BLaER1 treated with 17β-estradiol and CSF1 and Interleukin-3, amounts not matched to agents 10 nM and 100 nM (cell line): ENCODE results near the gene DHX58.
A peak's percentile ranks its signal among the peaks of the same experiment; 100 is the strongest.
"Not testable (repeated sequence)": the region's sequence is repeated elsewhere in the genome, so short reads cannot be mapped to it uniquely, and the experiment has no call there.

Experiments
- H3K27ac ChIP-seq, 11 experiments: shearing (Covaris generic); formaldehyde crosslinking; 2 replicates each; pipeline ENCODE4 v1.8.1; 2022
- H3K27me3 ChIP-seq, 11 experiments: shearing (Covaris generic); formaldehyde crosslinking; 2 replicates each; pipeline ENCODE4 v1.8.1; 2022
- H3K36me3 ChIP-seq, 11 experiments: shearing (Covaris generic); formaldehyde crosslinking; 2 replicates each; pipeline ENCODE4 v1.8.1; 2022
- H3K4me1 ChIP-seq, 10 experiments: shearing (Covaris generic); formaldehyde crosslinking; 2 replicates each; pipeline ENCODE4 v1.8.1; 2022
- H3K4me2 ChIP-seq, 11 experiments: shearing (Covaris generic); formaldehyde crosslinking; 2 replicates each; pipeline ENCODE4 v1.8.1; 2022
- H3K4me3 ChIP-seq, 10 experiments: shearing (Covaris generic); formaldehyde crosslinking; 2 replicates each; pipeline ENCODE4 v1.8.1; 2022
- H3K9ac ChIP-seq, 11 experiments: shearing (Covaris generic); formaldehyde crosslinking; 2 replicates each; pipeline ENCODE4 v1.8.1; 2022
- H3K9me3 ChIP-seq, 11 experiments: shearing (Covaris generic); formaldehyde crosslinking; replicated peaks in 1 of 11; 2 replicates each; pipeline ENCODE4 v1.8.1; 2022
- H4K20me1 ChIP-seq, 11 experiments: shearing (Covaris generic); formaldehyde crosslinking; 2 replicates each; pipeline ENCODE4 v1.8.1; 2022
- Cebpa-rat ChIP-seq, 11 experiments: shearing (Covaris generic); IDR thresholded peaks; 2 replicates each; pipeline ENCODE4 v1.8.1; 2022

DHX58 gene

GRCh38 chr17:42142371-42142896 lies 29.9 kb upstream of the DHX58 start:
- Histone ChIP-seq H3K4me2 (peak overlapping the region; percentile 35 to 87 (median 63)), H4K20me1 (peaks cover 95 to 100% (median 100%) of the 10 kb centered on the region in 11 experiments), H3K27me3 (no peaks in the 10 kb centered on the region), H3K4me3 (no peak overlapping the region; a peak in 1 of 20 replicates), H3K4me1 (peaks cover 38 to 98% (median 59%) of the 10 kb centered on the region in 10 experiments), H3K27ac (peak overlapping the region in 7 of 11 experiments; percentile 3 to 45 (median 25); a peak in 8 of 22 replicates), H3K36me3 (peaks cover 53 to 100% (median 88%) of the 10 kb centered on the region in 11 experiments), H3K9me3 (no peaks in the 10 kb centered on the region), H3K9ac (peak overlapping the region in 9 of 11 experiments; percentile 14 to 67 (median 42); a peak in 14 of 22 replicates)
- no peak for TF ChIP-seq Cebpa-rat (IDR thresholded peaks at IDR 0.05)

GRCh38 chr17:42141382-42141781 lies 28.9 kb upstream of the DHX58 start:
- H3K4me2 ChIP-seq: peak overlapping the region; percentile 35 to 87 (median 63)
- H3K36me3 ChIP-seq: peaks cover 53 to 100% (median 88%) of the 10 kb centered on the region in 11 experiments
- H3K27me3 ChIP-seq: no peaks in the 10 kb centered on the region
- no peak for TF ChIP-seq Cebpa-rat (IDR thresholded peaks at IDR 0.05)
- peak overlapping the region in 2 of 11 experiments; percentile 19 to 25; a peak in 3 of 22 replicates for H3K9ac ChIP-seq
- H3K4me3 ChIP-seq: no peak overlapping the region; a peak in 1 of 20 replicates
- peaks cover 39 to 98% (median 66%) of the 10 kb centered on the region in 10 experiments for H3K4me1 ChIP-seq
- H3K9me3 ChIP-seq: no peaks in the 10 kb centered on the region
- peak overlapping the region in 3 of 11 experiments; percentile 0 to 23 (median 1); a peak in 2 of 22 replicates for H3K27ac ChIP-seq
- H4K20me1 ChIP-seq: peaks cover 89 to 100% (median 100%) of the 10 kb centered on the region in 11 experiments

- H3K27me3 ChIP-seq, H3K9me3 ChIP-seq, H3K4me3 ChIP-seq: not testable (repeated sequence)
- peaks cover 82 to 100% (median 100%) of the 10 kb centered on the region in 11 experiments for H4K20me1 ChIP-seq
- H3K4me1 ChIP-seq: peaks cover 46 to 98% (median 72%) of the 10 kb centered on the region in 10 experiments
- peak overlapping the region in 2 of 11 experiments; percentile 0 to 9; a peak in 1 of 22 replicates for H3K27ac ChIP-seq
- H3K9ac ChIP-seq: peak overlapping the region in 2 of 11 experiments; percentile 19 to 25; a peak in 2 of 22 replicates
- TF ChIP-seq Cebpa-rat (IDR thresholded peaks at IDR 0.05): peak in 2 of 11 experiments; percentile 33 to 72; a peak in 3 of 22 replicates
- peaks cover 50 to 100% (median 84%) of the 10 kb centered on the region in 11 experiments for H3K36me3 ChIP-seq
- H3K4me2 ChIP-seq: peak overlapping the region in 9 of 11 experiments; percentile 35 to 87 (median 64); a peak in 16 of 22 replicates
Measured at GRCh38 chr17:42140690-42141089, 28.2 kb upstream of the DHX58 start.

- Histone ChIP-seq H3K4me1 (peaks cover 64 to 99% (median 83%) of the 10 kb centered on the region in 10 experiments), H4K20me1 (peaks cover 65 to 100% (median 100%) of the 10 kb centered on the region in 11 experiments), H3K27me3 (no peaks in the 10 kb centered on the region), H3K27ac (peak overlapping the region in 2 of 11 experiments; percentile 1 to 11; a peak in 2 of 22 replicates), H3K9me3 (no peaks in the 10 kb centered on the region), H3K36me3 (peaks cover 50 to 100% (median 84%) of the 10 kb centered on the region in 11 experiments), H3K9ac (peak overlapping the region in 5 of 11 experiments; percentile 14 to 52 (median 25); a peak in 5 of 22 replicates), H3K4me2 (peak overlapping the region in 5 of 11 experiments; percentile 4 to 87 (median 38); a peak in 8 of 22 replicates), H3K4me3 (no peak overlapping the region)
- no peak for TF ChIP-seq Cebpa-rat (IDR thresholded peaks at IDR 0.05)
Measured at GRCh38 chr17:42138749-42139492, 26.4 kb upstream of the DHX58 start.

GRCh38 chr17:42136654-42137051 lies 24.1 kb upstream of the DHX58 start:
- Histone ChIP-seq H3K9ac (peak overlapping the region in 4 of 11 experiments; percentile 31 to 68 (median 46); a peak in 6 of 22 replicates), H3K4me2 (peak overlapping the region in 10 of 11 experiments; percentile 31 to 95 (median 90); a peak in 15 of 22 replicates), H3K27me3 (no peaks in the 10 kb centered on the region), H3K4me1 (peaks cover 65 to 99% (median 83%) of the 10 kb centered on the region in 10 experiments), H3K9me3 (no peaks in the 10 kb centered on the region), H3K27ac (peak overlapping the region in 5 of 11 experiments; percentile 55 to 86 (median 63); a peak in 8 of 22 replicates), H3K36me3 (peaks cover 47 to 83% (median 69%) of the 10 kb centered on the region in 11 experiments), H3K4me3 (no peak overlapping the region; a peak in 1 of 20 replicates), H4K20me1 (peaks cover 49 to 100% (median 100%) of the 10 kb centered on the region in 11 experiments)
- TF ChIP-seq Cebpa-rat (IDR thresholded peaks at IDR 0.05): no peak

- Histone ChIP-seq H3K4me2 (peak overlapping the region; percentile 31 to 95 (median 90)), H3K9me3 (no peaks in the 10 kb centered on the region), H3K36me3 (peaks cover 46 to 81% (median 63%) of the 10 kb centered on the region in 11 experiments), H3K9ac (peak overlapping the region in 5 of 11 experiments; percentile 25 to 68 (median 39); a peak in 10 of 22 replicates), H3K4me1 (peaks cover 65 to 99% (median 83%) of the 10 kb centered on the region in 10 experiments), H3K4me3 (peak overlapping the region in 1 of 10 experiments; percentile 11; a peak in 3 of 20 replicates), H3K27me3 (no peaks in the 10 kb centered on the region), H3K27ac (peak overlapping the region in 8 of 11 experiments; percentile 23 to 86 (median 58); a peak in 15 of 22 replicates), H4K20me1 (peaks cover 42 to 100% (median 100%) of the 10 kb centered on the region in 11 experiments)
- no peak for TF ChIP-seq Cebpa-rat (IDR thresholded peaks at IDR 0.05)
Measured at GRCh38 chr17:42135664-42136653, 23.4 kb upstream of the DHX58 start.

- H3K4me2 ChIP-seq: peak overlapping the region in 10 of 11 experiments; percentile 31 to 95 (median 90); a peak in 19 of 22 replicates
- H3K36me3 ChIP-seq: peaks cover 49 to 81% (median 66%) of the 10 kb centered on the region in 11 experiments
- H3K9ac ChIP-seq: peak overlapping the region in 4 of 11 experiments; percentile 1 to 68 (median 42); a peak in 5 of 22 replicates
- peak overlapping the region in 8 of 11 experiments; percentile 23 to 86 (median 58); a peak in 13 of 22 replicates for H3K27ac ChIP-seq
- H3K9me3 ChIP-seq: no peaks in the 10 kb centered on the region
- H3K27me3 ChIP-seq: no peaks in the 10 kb centered on the region
- peaks cover 34 to 100% (median 99%) of the 10 kb centered on the region in 11 experiments for H4K20me1 ChIP-seq
- peaks cover 67 to 100% (median 86%) of the 10 kb centered on the region in 10 experiments for H3K4me1 ChIP-seq
- TF ChIP-seq Cebpa-rat (IDR thresholded peaks at IDR 0.05): no peak; a peak in 1 of 22 replicates
- peak overlapping the region in 1 of 10 experiments; percentile 11; a peak in 1 of 20 replicates for H3K4me3 ChIP-seq
Measured at GRCh38 chr17:42135151-42135550, 22.6 kb upstream of the DHX58 start.
